ENCODE measurements around the gene SETD2. TPM values are rescaled to one million over a fixed set of nuclear protein-coding genes. Genes with fewer than 3 reads are reported as not detected.

Gene SETD2
- total RNA-seq, 2 experiments from 2014 or later: 27.7 to 28.1 TPM

DNA sequence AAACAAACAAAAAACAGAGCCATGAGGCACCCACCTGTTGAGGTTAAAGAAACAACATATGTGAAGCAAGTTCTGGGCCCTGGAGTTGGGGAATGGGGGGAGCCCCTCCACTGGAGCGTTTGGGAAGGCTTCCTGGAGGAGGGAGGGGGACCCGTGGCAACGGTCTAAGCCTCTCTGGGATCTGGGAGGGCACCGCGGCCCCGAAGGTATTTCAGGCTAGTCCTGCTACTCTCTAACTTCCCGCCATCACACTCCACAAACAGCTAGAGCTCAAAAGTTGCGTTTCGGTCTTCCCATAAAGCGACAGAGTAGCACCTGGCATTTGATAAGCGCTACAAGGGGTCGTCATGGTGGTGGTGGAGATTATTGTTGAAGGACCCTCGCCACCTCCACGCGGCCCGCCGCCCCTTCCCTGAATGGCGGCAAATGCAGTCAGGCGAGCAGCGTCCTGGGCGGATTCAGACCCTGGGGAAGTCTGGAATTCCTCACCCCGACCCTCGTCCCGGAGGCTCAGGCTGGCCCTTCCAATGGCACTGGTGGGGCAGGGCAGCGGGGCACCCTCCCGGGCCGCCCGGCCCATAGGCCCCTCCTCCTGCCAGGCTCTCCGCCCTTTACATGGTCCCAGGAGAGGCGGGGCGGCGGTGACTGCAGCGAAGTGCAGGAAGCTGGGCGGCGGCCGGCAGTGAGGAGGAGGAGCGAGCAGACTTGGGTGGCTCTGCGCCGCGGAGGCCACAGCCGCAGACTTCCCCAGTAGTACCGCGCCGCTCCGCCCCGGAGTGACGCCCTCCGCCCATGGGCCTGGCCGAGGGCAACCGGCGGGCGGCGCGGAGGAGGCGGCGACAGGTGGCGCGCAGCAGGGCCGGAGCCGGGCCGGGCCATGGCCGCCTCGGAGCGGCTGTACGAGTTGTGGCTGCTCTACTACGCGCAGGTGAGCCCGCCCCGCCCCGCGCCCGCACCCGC is 184.6 kb downstream of the SETD2 start, which contains the start of gene NBEAL2:
NBEAL2 (plus strand) TSS at position 682 of the 960 bp plus-strand sequence; CDS start at position 878, 196 bp downstream.
- DNase-seq: peak; percentile 97
- intact Hi-C loops (cut with micrococcal nuclease): loop anchor here (1.0 to 10.0 kb wide), 10 partner anchors 8 to 1206 kb away; partner anchors contain the start of genes CDC25A, DHX30, ELP6 and KIF9
- CTCF ChIA-PET: interaction anchor here (0.8 to 2.4 kb wide), 3 partner anchors 19 to 82 kb away, joined by 3 to 8 read pairs (median 3); no protein-coding TSS in a partner anchor
- no peaks in the 10 kb centered on the region for H3K27me3 Mint-ChIP-seq (ENCODE audit: low read depth)
- H3K4me1 Mint-ChIP-seq (ENCODE audit: low read depth): peaks cover 56% of the 10 kb centered on the region
- H3K9me3 Mint-ChIP-seq: no peaks in the 10 kb centered on the region
- H3K27ac Mint-ChIP-seq: peak within 1 kb of the TSS; percentile 91
- H3K36me3 Mint-ChIP-seq (ENCODE audit: low read depth): peaks cover 10% of the 10 kb centered on the region
- H3K4me3 Mint-ChIP-seq: peak within 1 kb of the TSS; percentile 90

GRCh38 chr3:46978381-46978780 is 185.5 kb downstream of the SETD2 start:
- Mint-ChIP-seq H3K4me1 (ENCODE audit: low read depth) (peaks cover 62% of the 10 kb centered on the region), H3K9me3 (no peaks in the 10 kb centered on the region), H3K27ac (peak overlapping the region; percentile 97), H3K4me3 (peak overlapping the region; percentile 97), H3K27me3 (ENCODE audit: low read depth) (no peaks in the 10 kb centered on the region), H3K36me3 (ENCODE audit: low read depth) (peaks cover 14% of the 10 kb centered on the region)
- no peak for DNase-seq
- intact Hi-C loops (cut with micrococcal nuclease): loop anchor here (2.0 to 10.0 kb wide), 7 partner anchors 54 to 1206 kb away; partner anchors contain the start of genes CDC25A, DHX30, KIF9 and KLHL18
- CTCF ChIA-PET: interaction anchor here (0.6 to 1.0 kb wide), 3 partner anchors 20 to 228 kb away, joined by 3 to 4 read pairs (median 3); no protein-coding TSS in a partner anchor

DNA sequence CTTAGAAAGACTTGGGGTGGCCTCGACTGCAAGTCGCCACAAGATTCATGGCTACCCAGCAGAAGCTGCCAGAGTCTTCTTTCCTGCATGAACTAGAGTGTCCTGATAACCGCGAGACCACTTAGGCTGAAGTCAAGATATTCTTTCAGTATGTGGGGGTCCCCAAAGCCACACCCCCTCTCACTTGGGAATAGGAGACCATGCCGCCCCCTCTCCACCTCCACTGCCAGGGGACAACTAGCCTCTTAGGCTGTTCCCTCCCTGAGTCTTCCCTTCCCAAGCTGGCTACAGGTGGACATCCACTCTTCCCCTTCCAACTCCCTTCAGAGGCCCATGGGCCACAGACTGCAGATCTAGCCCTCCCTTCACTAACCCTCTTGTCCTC is 186.1 kb downstream of the SETD2 start:
- CTCF ChIA-PET: no interaction called here
- peaks cover 64% of the 10 kb centered on the region for H3K4me1 Mint-ChIP-seq (ENCODE audit: low read depth)
- intact Hi-C loops (cut with micrococcal nuclease): loop anchor here (2.0 to 10.0 kb wide), 7 partner anchors 54 to 1207 kb away; partner anchors contain the start of genes CDC25A, DHX30, KIF9 and KLHL18
- H3K4me3 Mint-ChIP-seq: peak overlapping the region; percentile 97
- no peak for DNase-seq
- H3K27ac Mint-ChIP-seq: peak overlapping the region; percentile 97
- peaks cover 14% of the 10 kb centered on the region for H3K36me3 Mint-ChIP-seq (ENCODE audit: low read depth)
- no peaks in the 10 kb centered on the region for H3K27me3 Mint-ChIP-seq (ENCODE audit: low read depth)
- H3K9me3 Mint-ChIP-seq: no peaks in the 10 kb centered on the region

- peak within 1 kb of the TSS; percentile 97 for H3K4me3 Mint-ChIP-seq
- H3K9me3 Mint-ChIP-seq: no peaks in the 10 kb centered on the region
- peak; percentile 96 for DNase-seq
- peaks cover 18% of the 10 kb centered on the region for H3K36me3 Mint-ChIP-seq (ENCODE audit: low read depth)
- CTCF ChIA-PET: no interaction called here
- H3K27me3 Mint-ChIP-seq (ENCODE audit: low read depth): no peaks in the 10 kb centered on the region
- peak within 1 kb of the TSS; percentile 97 for H3K27ac Mint-ChIP-seq
- intact Hi-C loops (cut with micrococcal nuclease): loop anchor here (1.0 to 10.0 kb wide), 5 partner anchors 17 to 1208 kb away; partner anchors contain the start of genes CDC25A, DHX30 and SMARCC1
- H3K4me1 Mint-ChIP-seq (ENCODE audit: low read depth): peaks cover 69% of the 10 kb centered on the region
Measured at GRCh38 chr3:46976326-46977190, 187.4 kb downstream of the SETD2 start, which contains the start of gene CCDC12. TSS of gene CCDC12 (minus strand) at chr3:46976745. CDS start at chr3:46976732, 13 bp downstream.

- H3K9me3 Mint-ChIP-seq: no peaks in the 10 kb centered on the region
- intact Hi-C loops (cut with micrococcal nuclease): loop anchor here (5.0 to 10.0 kb wide), 4 partner anchors 58 to 1210 kb away; partner anchors contain the start of genes CDC25A, DHX30 and SMARCC1
- H3K4me3 Mint-ChIP-seq: peak overlapping the region; percentile 97
- DNase-seq: no peak
- H3K27ac Mint-ChIP-seq: peak overlapping the region; percentile 46
- CTCF ChIA-PET: interaction anchor here (0.5 kb wide), 1 partner anchor 538 kb away, joined by 3 read pairs; no protein-coding TSS in a partner anchor
- no peaks in the 10 kb centered on the region for H3K27me3 Mint-ChIP-seq (ENCODE audit: low read depth)
- H3K36me3 Mint-ChIP-seq (ENCODE audit: low read depth): peaks cover 20% of the 10 kb centered on the region
- peaks cover 76% of the 10 kb centered on the region for H3K4me1 Mint-ChIP-seq (ENCODE audit: low read depth)
Measured at GRCh38 chr3:46974421-46975171, 189.3 kb downstream of the SETD2 start.

DNA sequence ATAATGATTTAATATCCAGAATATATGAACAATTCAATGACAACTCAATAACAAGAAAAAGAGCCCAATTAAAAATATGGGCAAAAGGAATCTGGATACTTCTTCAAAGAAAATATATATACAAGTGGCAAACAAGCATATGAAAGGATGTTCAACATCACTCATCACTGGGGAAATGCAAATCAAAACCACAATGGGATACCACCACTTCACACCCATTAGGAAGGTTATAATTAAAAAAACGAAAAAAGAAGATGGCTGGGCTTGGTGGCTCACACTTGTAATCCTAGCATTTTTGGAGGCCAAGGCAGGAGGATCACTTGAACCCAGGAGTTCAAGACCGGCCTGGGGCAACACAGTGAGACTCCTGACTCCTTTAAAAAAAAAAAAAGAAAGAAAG is 191.5 kb downstream of the SETD2 start:
- intact Hi-C loops (cut with micrococcal nuclease): loop anchor here (1.0 to 10.0 kb wide), 2 partner anchors 13 to 1212 kb away; partner anchors contain the start of gene CDC25A

DNA sequence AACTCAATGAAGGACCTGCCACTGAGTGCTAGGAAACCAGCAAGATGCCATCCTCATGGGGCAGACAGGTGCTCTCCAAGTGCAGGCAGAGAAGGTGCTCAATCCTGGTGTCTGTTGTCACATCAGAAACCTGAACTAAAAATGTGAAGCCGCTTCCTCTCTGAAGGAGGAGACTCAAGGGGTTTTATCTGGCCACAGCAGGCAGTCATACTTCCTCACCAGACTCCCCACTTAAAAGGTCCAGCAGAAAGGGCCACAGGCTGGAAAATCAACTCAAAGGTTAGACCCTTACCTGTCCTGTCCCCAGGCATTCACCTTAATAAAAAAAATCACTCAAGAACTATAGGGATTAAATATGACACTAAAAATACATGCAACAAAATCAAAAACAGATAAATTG is 192.2 kb downstream of the SETD2 start:
- DNase-seq: no peak
- intact Hi-C loops (cut with micrococcal nuclease): loop anchor here (1.0 to 10.0 kb wide), 2 partner anchors 12 to 1213 kb away; partner anchors contain the start of gene CDC25A

More for the DNA sequence above, 191.5 kb downstream of the SETD2 start:
- H3K27ac Mint-ChIP-seq: peak overlapping the region; percentile 59
- DNase-seq: no peak
- peaks cover 81% of the 10 kb centered on the region for H3K4me1 Mint-ChIP-seq (ENCODE audit: low read depth)
- CTCF ChIA-PET: no interaction called here
- H3K27me3 Mint-ChIP-seq (ENCODE audit: low read depth): no peaks in the 10 kb centered on the region
- H3K4me3 Mint-ChIP-seq: no peak overlapping the region
- no peaks in the 10 kb centered on the region for H3K9me3 Mint-ChIP-seq
- peaks cover 26% of the 10 kb centered on the region for H3K36me3 Mint-ChIP-seq (ENCODE audit: low read depth)

DNA sequence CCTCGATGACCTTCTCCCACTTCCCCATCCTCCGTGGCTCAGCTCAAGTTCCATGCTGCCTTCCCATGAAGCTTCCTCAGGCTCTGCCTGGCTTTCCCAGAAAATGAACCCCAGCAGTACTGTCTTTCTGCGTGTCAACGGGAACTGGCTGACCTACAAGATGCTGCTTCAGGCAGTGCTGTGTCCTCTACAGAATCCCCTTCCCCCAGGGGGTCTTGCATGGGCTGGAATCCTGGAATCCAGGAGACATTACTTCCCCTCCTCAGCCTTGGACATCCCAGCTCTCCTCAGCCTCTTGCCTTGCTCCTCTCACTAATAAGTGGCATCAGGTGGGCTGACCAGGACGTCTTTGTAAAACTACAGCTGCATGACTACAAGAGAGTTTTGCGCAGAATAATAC is 192.8 kb downstream of the SETD2 start:
- intact Hi-C loops (cut with micrococcal nuclease): loop anchor here (10.0 kb wide), 1 partner anchor 1214 kb away; the partner anchor contains the start of gene CDC25A
- Mint-ChIP-seq H3K27me3 (ENCODE audit: low read depth) (no peaks in the 10 kb centered on the region), H3K27ac (peak overlapping the region; percentile 55), H3K9me3 (no peaks in the 10 kb centered on the region), H3K36me3 (ENCODE audit: low read depth) (peaks cover 24% of the 10 kb centered on the region), H3K4me3 (no peak overlapping the region), H3K4me1 (ENCODE audit: low read depth) (peaks cover 84% of the 10 kb centered on the region)
- CTCF ChIA-PET: interaction anchor here (1.1 kb wide), 1 partner anchor 11 kb away, joined by 3 read pairs; no protein-coding TSS in a partner anchor
- DNase-seq: no peak

More for the DNA sequence above, 192.2 kb downstream of the SETD2 start:
- Mint-ChIP-seq H3K9me3 (no peaks in the 10 kb centered on the region), H3K4me3 (no peak overlapping the region), H3K27me3 (ENCODE audit: low read depth) (no peaks in the 10 kb centered on the region), H3K4me1 (ENCODE audit: low read depth) (peaks cover 81% of the 10 kb centered on the region), H3K36me3 (ENCODE audit: low read depth) (peaks cover 26% of the 10 kb centered on the region), H3K27ac (peak overlapping the region; percentile 55)
- CTCF ChIA-PET: no interaction called here

DNA sequence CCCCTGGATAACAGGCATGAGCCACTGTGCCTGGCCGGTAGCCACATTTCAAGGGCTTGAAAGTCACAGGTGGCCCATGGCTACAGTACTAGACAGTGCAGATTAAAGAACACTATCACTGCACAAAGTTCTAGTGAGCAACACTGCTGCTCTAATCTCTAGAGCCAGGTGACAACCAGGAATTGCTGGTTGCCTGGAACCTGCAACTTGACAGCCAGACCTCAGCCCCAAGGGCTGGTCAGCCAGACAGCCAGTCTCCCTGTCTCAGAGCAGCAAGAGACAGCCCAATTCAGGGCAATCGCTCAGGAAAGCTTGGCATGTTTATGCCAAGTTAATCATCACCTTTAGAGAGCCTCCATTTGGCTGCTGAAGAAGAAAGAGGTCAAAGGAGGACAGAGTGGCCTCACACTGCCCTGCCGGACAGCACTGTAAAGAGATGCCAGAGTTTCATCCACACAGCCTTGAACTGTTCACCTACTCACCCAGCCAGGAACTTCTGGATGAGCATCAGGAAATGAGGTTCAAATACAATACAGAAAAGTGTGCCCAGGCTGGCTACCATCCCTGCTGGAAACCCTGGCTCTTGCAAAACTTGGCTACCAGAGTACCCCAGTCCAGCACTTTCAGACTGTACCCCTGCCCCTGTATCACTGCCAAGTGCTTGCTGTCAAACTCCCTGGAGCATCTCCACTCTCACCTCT is 193.4 kb downstream of the SETD2 start:
- CTCF ChIA-PET: interaction anchor here (0.7 to 1.1 kb wide), 2 partner anchors 10 to 135 kb away, joined by 3 to 4 read pairs; no protein-coding TSS in a partner anchor
- Mint-ChIP-seq H3K36me3 (ENCODE audit: low read depth) (peaks cover 27% of the 10 kb centered on the region), H3K9me3 (no peaks in the 10 kb centered on the region), H3K27ac (peak overlapping the region; percentile 20), H3K4me1 (ENCODE audit: low read depth) (peaks cover 88% of the 10 kb centered on the region), H3K4me3 (no peak overlapping the region), H3K27me3 (ENCODE audit: low read depth) (no peaks in the 10 kb centered on the region)
- intact Hi-C loops (cut with micrococcal nuclease): loop anchor here (10.0 kb wide), 1 partner anchor 1214 kb away; the partner anchor contains the start of gene CDC25A
- no peak for DNase-seq

DNA sequence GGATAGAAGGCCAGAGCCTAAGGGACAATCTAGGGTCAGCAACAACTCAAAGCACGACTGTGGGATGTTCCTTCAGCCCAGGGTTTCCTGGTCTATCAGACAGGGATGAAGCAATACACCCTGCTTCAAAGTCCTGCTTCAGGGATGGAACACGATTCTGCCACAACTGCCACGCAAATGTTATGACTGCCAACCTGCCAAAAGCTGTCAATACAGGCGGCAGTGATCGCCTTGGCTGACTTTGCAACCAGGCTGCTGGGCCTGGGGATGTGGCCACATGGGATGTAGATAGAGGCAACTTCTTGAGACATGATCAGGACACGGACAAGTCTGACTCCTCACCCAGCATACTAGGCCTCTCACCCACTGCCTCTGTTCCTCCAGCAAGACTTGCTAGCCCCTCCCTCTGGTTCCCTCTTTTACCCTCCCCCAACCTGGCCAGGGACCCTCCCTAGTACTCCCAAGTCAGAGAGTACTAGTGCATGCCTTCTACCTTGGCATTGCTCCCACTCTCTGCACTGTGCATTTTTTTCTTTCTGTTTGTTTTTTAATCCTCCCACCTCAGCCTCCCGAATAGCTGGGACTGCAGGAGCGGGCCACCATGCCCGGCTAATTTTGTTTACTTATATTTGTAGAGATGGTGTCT is 195.0 kb downstream of the SETD2 start:
- CTCF ChIA-PET: no interaction called here
- H3K27me3 Mint-ChIP-seq (ENCODE audit: low read depth): no peaks in the 10 kb centered on the region
- H3K4me1 Mint-ChIP-seq (ENCODE audit: low read depth): peaks cover 81% of the 10 kb centered on the region
- no peak overlapping the region for H3K27ac Mint-ChIP-seq
- no peak overlapping the region for H3K4me3 Mint-ChIP-seq
- no peak for DNase-seq
- no peaks in the 10 kb centered on the region for H3K9me3 Mint-ChIP-seq
- peaks cover 22% of the 10 kb centered on the region for H3K36me3 Mint-ChIP-seq (ENCODE audit: low read depth)
- intact Hi-C loops (cut with micrococcal nuclease): no loop called here
